HG03196 (cell line): Measurements from ENCODE around the gene CORIN.

ENCODE experiments used
- ATAC-seq: cut with Tn5 transposase; IDR thresholded peaks from one replicate; pipeline ENCODE4 v1.9.1; 2021; ENCODE audit not compliant: unreplicated experiment

Gene CORIN

GRCh38 chr4:47837908-47838294 lies at the start of gene CORIN:
CORIN (minus strand) TSS chr4:47838067; CDS start chr4:47837949, 118 bp downstream.
- ATAC-seq, result no peak

GRCh38 chr4:47882228-47882627 lies 44.4 kb upstream of the CORIN start:
- no peak for ATAC-seq

GRCh38 chr4:47879458-47879857 lies 41.6 kb upstream of the CORIN start:
- no peak for ATAC-seq

- ATAC-seq, result no peak
Measured at GRCh38 chr4:47876784-47877546, 39.1 kb upstream of the CORIN start.

GRCh38 chr4:47876310-47876709 lies 38.4 kb upstream of the CORIN start:
- no peak for ATAC-seq

- no peak for ATAC-seq
Measured at GRCh38 chr4:47873877-47874541, 36.1 kb upstream of the CORIN start.

- no peak for ATAC-seq
Measured at GRCh38 chr4:47863486-47863885, 25.6 kb upstream of the CORIN start.

- ATAC-seq, result no peak
Measured at GRCh38 chr4:47862297-47862696, 24.4 kb upstream of the CORIN start.

- no peak for ATAC-seq
Measured at GRCh38 chr4:47860305-47860704, 22.4 kb upstream of the CORIN start.

- no peak for ATAC-seq
Measured at GRCh38 chr4:47858006-47858405, 20.1 kb upstream of the CORIN start.

GRCh38 chr4:47856713-47857112 lies 18.8 kb upstream of the CORIN start:
- ATAC-seq, result no peak

- no peak for ATAC-seq
Measured at GRCh38 chr4:47855350-47855749, 17.5 kb upstream of the CORIN start.

- no peak for ATAC-seq
Measured at GRCh38 chr4:47852136-47852535, 14.3 kb upstream of the CORIN start.

- ATAC-seq, result no peak
Measured at GRCh38 chr4:47849466-47849865, 11.6 kb upstream of the CORIN start.

- no peak for ATAC-seq
Measured at GRCh38 chr4:47848041-47848440, 10.2 kb upstream of the CORIN start.

- ATAC-seq, result no peak
Measured at GRCh38 chr4:47842985-47843384, 5.1 kb upstream of the CORIN start.

GRCh38 chr4:47840291-47840690 lies 2.4 kb upstream of the CORIN start:
- no peak for ATAC-seq

- peak; percentile 60 for ATAC-seq
Measured at GRCh38 chr4:47839259-47839658, 1.4 kb upstream of the CORIN start.

- ATAC-seq, result no peak
Measured at GRCh38 chr4:47838445-47838844, 578 bp upstream of the CORIN start.

GRCh38 chr4:47837094-47837907 lies 566 bp downstream of the CORIN start:
- peak; percentile 57 for ATAC-seq

GRCh38 chr4:47836641-47837093 lies 1.2 kb downstream of the CORIN start:
- peak; percentile 72 for ATAC-seq

GRCh38 chr4:47835494-47835893 lies 2.4 kb downstream of the CORIN start:
- ATAC-seq, result no peak
